ENCODE results near the gene DPF3.

The DPF3 gene

GRCh38 chr14:72588521-72588920 lies 305.4 kb downstream of the DPF3 start:
- in situ Hi-C loops (cut with HindIII; ENCODE audit: low sequenced_read_pairs): no loop called here
- DNase-seq (ENCODE audit: low read depth, low spot score): no peak
- H3K4me3 ChIP-seq (ENCODE audit: low read depth, low read length): no peak overlapping the region
- TF ChIP-seq CTCF (IDR thresholded peaks at IDR 0.05; ENCODE audit: low read depth, low read length): no peak

- no peak overlapping the region for H3K4me3 ChIP-seq (ENCODE audit: low read depth, low read length)
- no peak for TF ChIP-seq CTCF (IDR thresholded peaks at IDR 0.05; ENCODE audit: low read depth, low read length)
- DNase-seq (ENCODE audit: low read depth, low spot score): no peak
- in situ Hi-C loops (cut with HindIII; ENCODE audit: low sequenced_read_pairs): no loop called here
Measured at GRCh38 chr14:72583316-72584272, 310.3 kb downstream of the DPF3 start.

GRCh38 chr14:72582582-72582981 lies 311.3 kb downstream of the DPF3 start:
- in situ Hi-C loops (cut with HindIII; ENCODE audit: low sequenced_read_pairs): no loop called here
- no peak for DNase-seq (ENCODE audit: low read depth, low spot score)
- TF ChIP-seq CTCF (IDR thresholded peaks at IDR 0.05; ENCODE audit: low read depth, low read length): no peak
- H3K4me3 ChIP-seq (ENCODE audit: low read depth, low read length): no peak overlapping the region

DNA sequence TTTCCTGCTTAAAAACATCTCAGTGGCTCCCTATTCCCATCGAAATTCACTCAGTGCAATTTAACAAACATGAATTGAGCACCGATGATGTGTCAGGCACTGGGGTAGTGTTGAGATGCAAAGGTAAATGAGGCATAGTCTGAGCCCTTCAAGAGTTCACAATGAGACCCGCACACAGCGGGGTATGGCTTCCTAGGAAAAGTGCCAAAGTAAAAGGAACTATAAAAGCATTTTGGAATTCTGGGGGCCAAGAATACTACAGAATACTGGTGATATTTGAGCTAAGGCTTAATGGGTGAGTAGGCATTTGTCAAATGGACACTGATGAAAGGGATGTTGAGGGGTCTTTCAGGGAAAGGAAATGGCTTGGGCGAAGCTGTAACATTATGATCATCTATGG lies 315.4 kb downstream of the DPF3 start:
- H3K4me3 ChIP-seq (ENCODE audit: low read depth, low read length): no peak overlapping the region
- in situ Hi-C loops (cut with HindIII; ENCODE audit: low sequenced_read_pairs): no loop called here
- no peak for DNase-seq (ENCODE audit: low read depth, low spot score)
- TF ChIP-seq CTCF (IDR thresholded peaks at IDR 0.05; ENCODE audit: low read depth, low read length): no peak

DNA sequence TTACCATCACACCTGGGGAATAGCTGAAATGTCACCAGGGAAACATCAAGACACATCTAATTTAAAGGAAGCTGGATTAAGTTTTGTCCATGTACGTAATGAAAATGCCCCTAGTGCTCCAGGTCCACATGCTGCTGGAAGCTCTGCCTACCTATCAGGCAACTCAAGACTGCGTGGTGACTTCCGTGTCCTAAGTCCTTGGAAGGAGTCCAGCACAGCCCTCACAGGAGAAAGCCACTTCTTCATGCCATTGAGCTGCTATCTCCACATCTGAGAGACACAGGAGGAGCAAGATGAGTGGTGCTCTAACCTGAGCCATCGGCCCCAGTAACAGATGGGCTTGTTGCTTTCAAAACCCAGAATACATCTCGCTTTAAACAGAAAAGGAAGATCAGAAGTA lies 316.4 kb downstream of the DPF3 start:
- no peak overlapping the region for H3K4me3 ChIP-seq (ENCODE audit: low read depth, low read length)
- in situ Hi-C loops (cut with HindIII; ENCODE audit: low sequenced_read_pairs): no loop called here
- no peak for DNase-seq (ENCODE audit: low read depth, low spot score)
- no peak for TF ChIP-seq CTCF (IDR thresholded peaks at IDR 0.05; ENCODE audit: low read depth, low read length)

DNA sequence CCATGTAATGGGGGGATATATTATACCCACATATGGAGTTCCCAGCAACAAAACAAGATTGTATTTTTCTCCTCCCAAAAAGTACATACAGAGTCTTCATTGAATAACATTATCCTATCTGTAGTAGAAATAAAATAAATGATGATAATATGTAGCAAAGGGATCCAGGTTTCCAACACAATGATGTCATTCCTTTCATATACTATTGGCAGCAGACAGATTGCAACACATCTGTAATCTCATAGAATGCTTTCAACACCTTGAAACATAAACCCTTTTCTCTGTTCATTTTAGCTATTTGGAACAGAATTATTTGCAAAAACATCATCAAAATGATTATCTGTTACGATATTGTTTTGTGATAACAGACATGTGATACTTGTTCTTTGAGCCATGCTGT lies 317.6 kb downstream of the DPF3 start:
- H3K4me3 ChIP-seq (ENCODE audit: low read depth, low read length): no peak overlapping the region
- in situ Hi-C loops (cut with HindIII; ENCODE audit: low sequenced_read_pairs): no loop called here
- DNase-seq (ENCODE audit: low read depth, low spot score): no peak
- no peak for TF ChIP-seq CTCF (IDR thresholded peaks at IDR 0.05; ENCODE audit: low read depth, low read length)
